Measurements from ENCODE around the gene NISCH.

GRCh38 chr3:52453496-52454249 lies 1.7 kb upstream of the NISCH start, which contains the start of gene TNNC1:
- no peak for TF ChIP-seq SNAI2 (CRISPR knock-in tag; IDR thresholded peaks at IDR 0.05)
- no peak for TF ChIP-seq RARB (CRISPR knock-in tag; IDR thresholded peaks at IDR 0.05)
- no peak for TF ChIP-seq ARNTL (CRISPR knock-in tag; IDR thresholded peaks at IDR 0.05; ENCODE audit: borderline replicate concordance, low read depth)
- TF ChIP-seq BACH2 (CRISPR knock-in tag; IDR thresholded peaks at IDR 0.05; ENCODE audit: borderline replicate concordance) = no peak
- TF ChIP-seq GLIS3 (CRISPR knock-in tag; IDR thresholded peaks at IDR 0.05) = no peak
- no peak for TF ChIP-seq PATZ1 (CRISPR knock-in tag; IDR thresholded peaks at IDR 0.05; ENCODE audit: borderline replicate concordance)
- TF ChIP-seq ZNF565 (CRISPR knock-in tag; conservative IDR thresholded peaks at IDR 0.05; ENCODE audit: low read depth) = no peak
- no peak for TF ChIP-seq ESRRG (CRISPR knock-in tag; IDR thresholded peaks at IDR 0.05)
- no peak for TF ChIP-seq ZNF70 (CRISPR knock-in tag; IDR thresholded peaks at IDR 0.05)
- no peak for TF ChIP-seq TOX (CRISPR knock-in tag; IDR thresholded peaks at IDR 0.05; ENCODE audit: borderline replicate concordance)
- TF ChIP-seq CREB5 (CRISPR knock-in tag; IDR thresholded peaks at IDR 0.05; ENCODE audit: low read depth) = no peak
- no peak for TF ChIP-seq ISL1 (CRISPR knock-in tag; IDR thresholded peaks at IDR 0.05)
- TF ChIP-seq CSRNP3 (CRISPR knock-in tag; IDR thresholded peaks at IDR 0.05) = no peak
- TF ChIP-seq TSHZ2 (CRISPR knock-in tag; IDR thresholded peaks at IDR 0.05) = no peak

All from SK-N-SH treated with all-trans-retinoic acid at 6 μM for 48 hours (cell line).